Urothelium cell line (cell line): Measurements from ENCODE around the gene GAB3.
"Not testable (repeated sequence)": the region's sequence is repeated elsewhere in the genome, so short reads cannot be mapped to it uniquely, and the experiment has no call there.

ENCODE experiments used
- DNase-seq: peaks from one replicate; pipeline ENCODE4 v3.0.0; 2011; ENCODE audit warnings: low spot score, mixed read lengths
- FAIRE-seq: peaks from 2 replicates; lab custom pipeline; 2011; peaks lifted over from hg19 to GRCh38; lab: Jason Lieb, UNC

The GAB3 gene

DNA sequence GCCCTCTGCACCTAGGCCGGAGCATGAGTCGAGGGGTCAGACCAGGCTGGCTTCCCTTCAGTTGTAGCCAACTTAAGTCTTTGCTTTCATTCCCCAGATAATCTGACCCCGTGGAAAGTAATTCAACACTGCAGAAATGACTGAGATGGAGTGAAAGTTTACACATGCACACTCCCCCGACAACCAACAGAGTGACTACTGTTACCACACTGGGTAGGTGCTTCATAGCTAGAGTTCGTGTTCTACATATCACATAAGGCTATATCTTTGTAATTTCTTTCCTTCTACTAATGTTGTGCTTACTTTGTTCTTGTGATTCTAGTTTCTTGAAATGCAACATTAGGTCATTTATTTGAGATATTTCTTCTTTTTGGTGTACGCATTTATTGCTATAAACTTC, 90.3 kb downstream of the GAB3 start:
- DNase-seq (no peak), FAIRE-seq (no peak)

DNA sequence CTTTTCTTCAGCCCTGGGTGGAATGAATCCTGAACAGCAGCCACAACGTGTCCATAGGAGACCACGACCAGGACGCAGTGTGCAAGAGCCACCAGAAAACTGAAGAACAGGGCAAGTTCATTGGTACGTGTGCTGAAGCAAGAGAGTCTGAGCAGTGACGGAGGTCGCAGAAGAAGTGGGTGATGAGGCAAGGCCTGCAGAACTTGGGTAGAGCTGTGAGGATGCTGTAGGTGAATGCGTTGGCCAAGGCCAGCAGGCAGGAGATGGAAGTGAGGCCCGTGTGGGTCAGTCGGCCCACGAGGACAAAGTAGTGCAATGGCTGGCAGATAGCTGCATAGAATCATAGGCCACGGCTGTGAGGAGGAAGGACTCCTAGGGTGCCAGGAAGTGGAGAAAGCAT, 91.9 kb downstream of the GAB3 start:
- DNase-seq: no peak

DNA sequence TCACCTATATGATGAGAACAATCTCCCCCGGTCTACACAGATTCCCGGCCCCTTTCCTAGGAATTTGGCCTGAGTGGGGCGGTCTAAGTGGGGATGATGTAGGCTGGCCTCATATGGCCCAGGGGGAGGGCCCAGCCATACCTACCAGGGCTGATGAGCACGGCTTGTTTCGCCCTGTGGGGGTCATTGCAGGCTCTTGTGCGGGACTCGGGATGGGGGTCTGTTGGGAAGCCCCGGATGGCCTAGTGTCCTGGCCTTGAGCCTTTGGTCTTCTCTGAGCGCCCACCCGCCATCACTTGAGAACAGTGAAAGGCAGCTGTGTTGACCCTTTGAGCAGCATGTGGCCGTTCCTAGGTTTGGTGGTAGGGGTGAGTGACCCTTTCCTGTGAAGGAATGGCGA, 92.7 kb downstream of the GAB3 start:
- FAIRE-seq (no peak), DNase-seq (no peak)

More for the DNA sequence above, 91.9 kb downstream of the GAB3 start:
- FAIRE-seq: no peak

DNA sequence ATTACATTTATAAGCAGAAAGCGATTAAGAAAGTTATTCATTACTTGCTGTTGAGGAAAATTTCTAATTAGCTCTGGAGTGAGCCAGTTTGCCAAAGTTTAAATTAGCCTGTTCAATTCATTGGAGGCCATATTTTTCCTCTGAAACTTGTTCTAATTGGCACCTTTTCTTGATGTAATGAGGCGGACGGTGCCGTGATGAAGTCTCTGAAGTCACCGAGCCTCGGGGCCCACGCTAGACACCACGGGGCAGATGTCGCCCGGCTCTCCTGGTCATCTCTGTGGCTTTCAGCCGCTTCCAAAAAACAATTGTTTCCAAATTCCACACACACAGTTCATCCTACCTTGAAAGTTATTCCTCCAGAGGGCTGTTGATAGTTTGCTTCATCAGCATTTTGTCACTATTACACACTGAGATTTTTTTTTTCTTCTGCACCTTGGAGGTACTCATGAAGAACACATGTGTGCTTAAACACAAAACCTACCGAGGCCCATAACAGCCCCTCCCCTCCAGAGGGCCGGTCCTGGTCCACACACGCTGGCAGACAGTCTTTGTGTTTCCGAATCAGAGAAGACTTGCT, 93.6 kb downstream of the GAB3 start:
- DNase-seq: no peak

DNA sequence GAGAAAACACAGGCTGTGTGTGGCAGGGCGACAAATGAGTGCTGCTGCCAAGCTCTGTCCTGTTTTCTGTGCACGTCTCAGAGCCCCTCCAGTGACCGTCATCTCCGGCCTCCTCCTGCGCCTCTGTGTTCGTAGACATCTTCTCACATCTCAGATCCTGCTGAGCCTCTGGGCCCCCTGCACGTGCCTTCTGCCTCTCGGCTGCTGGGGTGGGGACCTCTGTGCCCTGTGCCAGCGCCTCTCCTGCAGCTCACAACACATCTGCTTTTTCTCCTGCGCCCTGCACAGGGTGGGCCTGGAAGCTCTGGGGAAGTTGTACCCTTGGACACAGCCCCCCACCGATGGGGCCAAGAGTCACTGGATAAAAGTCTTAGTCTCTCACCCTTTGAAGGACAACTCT, 95.1 kb downstream of the GAB3 start:
- DNase-seq (no peak), FAIRE-seq (no peak)

More for the DNA sequence above, 93.6 kb downstream of the GAB3 start:
- FAIRE-seq: no peak

DNA sequence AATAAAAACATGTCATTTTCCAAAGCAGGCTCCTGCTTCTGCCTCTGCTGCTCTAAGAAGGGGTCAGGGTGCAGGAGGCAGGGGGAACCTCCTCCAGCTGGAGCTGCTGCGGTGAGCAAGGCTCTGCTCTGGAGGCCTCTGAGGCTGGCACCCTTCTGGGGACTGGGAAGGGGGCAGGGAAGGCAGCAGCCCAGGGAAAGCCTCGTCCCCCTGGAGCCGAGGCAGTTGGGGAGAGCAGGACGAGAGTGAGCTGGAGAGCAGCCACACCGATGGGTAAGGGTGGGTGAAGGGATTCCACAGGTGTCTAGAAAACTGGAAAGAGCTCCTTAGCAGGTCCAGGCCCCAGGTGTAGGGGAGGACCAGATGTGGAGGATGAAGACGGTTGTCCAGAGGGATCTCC, 95.5 kb downstream of the GAB3 start:
- FAIRE-seq (no peak), DNase-seq (no peak)

DNA sequence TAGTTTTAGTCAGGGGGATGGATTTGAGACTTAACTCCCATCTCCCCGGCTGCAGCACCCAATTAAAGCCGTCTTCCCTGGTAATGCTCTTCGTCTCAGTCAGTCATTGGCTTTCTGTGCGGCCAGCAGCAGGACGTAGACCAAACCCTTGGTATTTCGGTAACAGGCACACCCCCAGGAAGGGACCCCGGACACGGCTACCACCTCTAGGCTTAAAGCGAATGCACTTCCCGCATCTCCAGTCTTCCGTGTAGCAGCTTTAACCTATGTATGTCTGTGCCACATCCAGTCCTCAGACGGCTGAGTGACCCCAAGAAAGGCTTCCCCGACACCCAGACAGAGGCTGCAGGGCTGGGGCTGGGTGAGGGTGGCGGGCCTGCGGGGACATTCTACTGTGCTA, 96.0 kb downstream of the GAB3 start:
- DNase-seq (no peak), FAIRE-seq (no peak)

DNA sequence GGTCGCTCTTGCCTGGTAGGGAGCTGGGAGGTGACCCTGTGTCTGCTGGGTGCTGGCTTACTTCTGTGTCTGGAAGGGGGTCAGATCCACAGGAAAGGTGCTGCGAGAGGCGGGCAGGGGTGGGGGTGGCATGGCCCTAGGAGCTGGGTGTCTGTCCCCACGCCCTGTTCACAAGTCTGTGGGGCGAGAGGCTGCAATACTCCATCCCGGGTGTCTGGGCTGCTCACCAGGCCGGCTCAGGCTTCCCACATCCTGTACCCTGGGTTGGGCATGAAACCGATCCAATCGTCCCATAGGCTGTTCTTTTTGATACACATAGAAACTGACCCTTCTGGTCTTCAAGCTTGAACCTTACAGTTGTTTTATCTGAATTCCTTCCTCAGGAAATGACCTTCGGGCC, 96.5 kb downstream of the GAB3 start:
- FAIRE-seq: no peak

DNA sequence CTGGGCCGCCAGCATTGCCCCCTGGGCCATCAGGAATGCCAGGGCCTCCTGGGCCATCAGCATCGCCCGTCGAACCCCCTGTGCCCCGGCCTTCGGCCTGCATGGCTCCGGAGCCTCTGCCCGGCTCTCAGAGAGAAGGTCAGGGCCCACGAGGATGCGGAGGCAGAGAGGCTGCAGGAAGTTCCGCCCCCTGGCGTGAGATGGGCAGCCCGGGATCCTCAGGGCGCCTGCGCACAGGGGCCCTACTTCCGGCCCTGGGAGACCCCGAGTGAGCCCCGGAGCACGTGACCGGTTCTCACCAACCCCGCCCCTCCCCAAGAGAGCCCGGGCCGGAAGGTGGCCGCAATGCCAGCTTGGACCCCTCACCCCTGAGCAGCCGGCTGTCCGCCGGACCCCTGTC, 97.5 kb downstream of the GAB3 start, which contains the start of gene CTAG2:
CTAG2 (minus strand) TSS at position 167 of the 400 bp plus-strand sequence; CDS start at position 103, 64 bp downstream.
- not testable (repeated sequence) for DNase-seq, FAIRE-seq

More for the DNA sequence above, 96.5 kb downstream of the GAB3 start:
- DNase-seq: no peak

DNA sequence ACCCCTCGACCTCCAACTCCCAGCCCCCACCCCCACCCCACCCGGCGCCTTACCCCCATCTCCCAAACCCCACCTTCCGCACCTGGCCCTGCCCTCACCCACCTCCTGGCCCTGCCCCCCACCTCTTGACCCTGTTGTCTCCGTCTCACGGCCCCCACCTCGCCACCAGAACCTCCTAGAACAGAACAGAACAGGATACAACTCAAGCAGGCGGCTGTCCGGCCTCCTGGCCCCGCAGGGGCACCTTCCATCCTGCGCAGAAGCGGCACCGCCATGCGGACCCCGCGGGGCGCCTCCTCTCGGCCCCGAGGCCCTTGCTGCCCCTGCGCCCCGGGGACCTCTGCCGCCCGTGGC, 97.9 kb downstream of the GAB3 start:
- no peak for DNase-seq
- no peak for FAIRE-seq

DNA sequence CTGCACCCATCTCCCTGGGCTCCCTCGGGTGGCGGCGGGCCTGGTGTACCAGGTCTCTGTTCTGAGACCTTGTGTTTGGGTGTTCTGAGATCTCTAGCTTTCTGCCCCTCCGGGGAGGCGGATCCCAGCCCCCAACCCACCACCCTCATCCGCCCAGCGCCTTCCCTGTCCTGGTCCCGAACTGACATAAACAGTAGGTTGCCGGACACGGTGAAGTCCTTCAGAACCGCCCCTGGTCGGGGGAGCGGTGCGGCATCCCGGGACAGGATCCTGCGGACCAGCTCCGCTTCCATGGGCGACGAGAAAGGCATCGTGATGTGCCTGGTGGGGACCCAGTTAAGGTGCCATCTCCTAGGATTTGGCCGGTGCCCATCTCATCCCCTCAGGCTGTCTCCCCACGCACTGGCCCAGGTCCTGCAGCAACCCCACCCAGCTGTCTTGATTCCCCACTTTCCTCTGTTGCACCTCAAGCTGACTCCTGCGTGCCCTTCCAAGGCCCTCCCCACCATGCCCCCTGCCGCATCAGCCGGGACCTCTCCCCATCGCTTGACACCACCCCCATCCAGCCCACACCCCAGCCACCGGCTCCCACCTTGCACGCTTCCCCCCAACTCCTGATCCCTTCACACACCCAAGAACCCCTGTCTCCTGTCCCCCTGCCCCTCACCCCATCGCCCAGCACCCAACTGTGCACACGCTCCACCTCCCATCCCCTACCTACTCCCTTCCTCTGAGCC, 98.4 kb downstream of the GAB3 start:
- FAIRE-seq: no peak
- no peak for DNase-seq

DNA sequence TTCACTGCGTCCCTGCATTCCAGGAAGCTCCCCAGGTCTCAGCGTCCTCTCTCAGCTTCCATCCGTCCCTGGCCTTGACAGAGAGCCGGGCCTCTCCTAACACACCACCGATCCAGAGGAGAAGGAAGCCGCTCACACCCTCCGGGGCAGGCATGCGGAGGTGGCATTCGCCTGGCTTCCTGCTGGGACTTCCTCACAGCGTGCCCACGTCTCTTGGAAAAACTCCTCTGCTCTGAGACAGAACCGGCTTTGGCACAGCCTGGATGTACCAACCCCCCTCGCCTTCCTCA, 100.7 kb downstream of the GAB3 start:
- DNase-seq (no peak), FAIRE-seq (no peak)

DNA sequence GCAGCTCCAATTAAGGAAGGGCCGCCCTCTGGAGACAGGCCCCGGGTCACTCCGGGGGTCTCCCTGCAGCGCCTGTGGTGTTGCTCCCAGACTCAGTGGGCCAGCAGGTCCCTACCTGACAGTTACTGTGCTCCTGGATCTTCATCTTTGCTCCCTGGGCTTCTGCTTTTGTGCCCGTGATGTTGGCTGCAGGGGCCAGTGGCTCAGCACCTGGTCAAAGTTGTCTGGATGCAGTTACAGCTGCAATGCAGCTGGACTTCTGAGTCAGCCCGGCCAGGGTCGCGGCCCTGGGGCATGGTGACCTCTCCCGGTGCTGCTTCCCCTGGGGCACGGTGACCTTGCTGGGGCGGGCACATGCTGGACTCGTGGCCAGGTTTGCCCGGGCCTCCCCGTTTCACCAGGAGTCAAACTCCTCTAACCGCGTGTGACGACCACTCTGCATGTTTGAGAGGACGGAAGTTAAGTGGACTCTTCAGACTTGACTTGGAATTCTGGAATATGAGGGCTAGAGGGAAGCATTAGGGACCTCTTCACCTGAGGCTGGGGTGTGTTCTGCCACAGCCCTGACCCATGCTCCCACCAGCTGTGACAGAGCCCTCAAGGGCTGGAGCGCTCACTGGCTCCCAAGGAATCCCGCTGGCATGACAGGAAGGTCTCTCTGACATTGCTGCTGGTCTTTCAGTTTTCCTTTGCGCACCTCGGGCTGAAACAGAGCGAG, 101.2 kb downstream of the GAB3 start:
- FAIRE-seq (no peak), DNase-seq (no peak)

DNA sequence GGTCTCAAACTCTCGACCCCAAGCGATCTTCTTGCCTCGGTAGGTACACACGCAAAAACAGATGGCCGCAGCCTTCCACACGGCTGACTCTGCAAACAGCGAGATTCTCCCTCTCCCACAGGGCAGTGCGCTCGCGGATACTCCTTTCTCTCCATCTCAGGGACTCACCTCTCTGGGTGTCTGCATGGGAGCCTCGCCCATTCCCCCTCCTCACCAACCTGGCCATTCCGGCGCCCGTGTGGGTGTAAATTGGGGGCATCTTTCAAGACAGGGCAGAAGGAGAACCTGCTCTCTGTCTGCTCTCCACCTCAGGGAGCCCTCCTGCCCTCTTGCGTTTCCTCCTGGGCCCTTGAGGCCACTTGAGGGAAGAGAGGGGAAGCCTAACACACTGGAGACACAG, 101.9 kb downstream of the GAB3 start:
- DNase-seq: no peak
- FAIRE-seq: no peak

DNA sequence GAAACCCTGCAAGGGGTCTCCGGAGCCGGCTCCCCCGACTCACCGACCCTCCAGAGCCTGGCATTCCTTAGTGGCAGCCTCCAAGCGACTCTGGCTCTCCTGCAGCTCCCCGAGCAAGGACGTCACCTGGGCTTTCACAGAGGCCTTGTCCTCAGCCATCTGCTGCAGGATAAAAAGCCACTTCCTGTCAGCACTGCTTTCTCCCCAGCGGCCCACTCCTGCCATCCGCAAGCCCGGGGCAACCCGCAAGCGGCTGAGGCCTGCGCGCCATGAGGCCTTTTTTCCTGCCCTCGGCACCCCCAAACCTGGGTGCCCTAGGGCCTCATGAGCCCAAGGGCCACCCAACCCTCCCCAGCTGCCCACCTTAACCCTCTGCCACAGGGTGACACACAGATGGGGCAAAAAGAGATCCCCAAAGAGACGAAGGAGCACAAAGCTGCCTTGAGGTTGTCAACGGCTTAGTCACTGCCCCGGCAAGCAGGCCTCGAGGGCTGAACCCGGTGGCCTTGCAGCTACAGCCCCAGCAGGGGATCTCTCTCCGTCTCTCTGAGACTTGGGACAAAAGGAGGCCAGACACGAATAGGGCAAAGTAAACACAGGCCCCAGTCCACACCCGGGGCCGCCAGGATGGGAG, 105.0 kb downstream of the GAB3 start:
- not testable (repeated sequence) for FAIRE-seq, DNase-seq

DNA sequence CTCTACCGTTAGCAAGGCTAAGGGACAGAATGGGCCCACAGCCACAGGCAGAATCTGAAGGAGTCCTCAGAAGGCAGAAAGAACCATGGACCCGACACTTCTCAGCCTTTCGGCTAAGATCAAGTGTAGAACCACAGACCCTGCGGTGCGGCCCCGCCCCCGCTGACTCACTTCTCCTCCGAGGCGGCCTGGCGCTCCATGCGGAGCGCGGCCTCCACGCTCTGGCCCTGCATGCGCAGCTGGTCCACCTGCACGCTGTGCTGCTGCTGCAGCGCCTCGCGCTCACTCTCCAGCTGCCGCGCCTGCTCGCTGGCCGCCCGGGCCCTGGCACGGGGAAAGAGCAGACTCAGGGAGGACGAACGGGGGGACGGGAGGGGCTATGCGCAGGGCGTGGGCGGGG, 107.2 kb downstream of the GAB3 start:
- not testable (repeated sequence) for FAIRE-seq, DNase-seq

DNA sequence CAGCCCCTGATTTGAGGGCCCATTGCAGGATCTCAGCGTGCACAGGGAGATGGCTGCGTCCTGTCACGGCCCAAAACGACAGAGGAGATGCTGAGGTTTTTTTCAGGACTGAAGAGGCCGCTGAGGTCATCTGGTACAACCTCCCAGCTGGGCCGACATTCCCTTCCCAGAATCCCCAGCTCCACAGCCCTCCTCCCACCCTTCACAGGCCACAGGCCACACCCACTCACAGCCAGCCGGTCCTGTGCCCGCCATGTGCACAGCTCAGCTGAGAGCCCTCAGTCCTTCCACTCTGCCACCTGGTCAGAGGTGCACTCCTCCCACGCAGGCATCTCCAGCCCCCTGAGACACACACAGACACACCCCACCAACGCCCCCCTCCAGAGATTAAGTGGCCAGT, 109.1 kb downstream of the GAB3 start:
- not testable (repeated sequence) for FAIRE-seq, DNase-seq

DNA sequence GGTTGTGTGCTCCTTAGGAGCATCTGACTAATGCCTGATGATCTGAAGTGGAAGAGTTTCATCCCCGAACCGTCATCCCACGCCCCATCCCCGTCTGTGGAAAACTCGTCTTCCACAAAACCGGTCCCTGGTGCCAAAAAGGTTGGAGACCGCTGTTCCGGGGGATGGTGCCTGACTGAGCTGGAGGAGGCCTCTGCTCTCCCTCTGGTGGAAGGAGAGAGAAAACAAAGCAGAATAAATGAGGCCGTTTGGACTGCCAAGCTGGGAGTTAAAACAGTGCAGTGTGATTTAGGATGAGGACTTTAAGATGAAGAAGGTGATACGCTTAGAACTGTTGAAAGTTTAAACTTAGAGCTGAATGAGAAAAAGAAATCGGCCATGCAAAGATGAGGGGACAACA, 117.2 kb downstream of the GAB3 start:
- FAIRE-seq, DNase-seq: not testable (repeated sequence)

DNA sequence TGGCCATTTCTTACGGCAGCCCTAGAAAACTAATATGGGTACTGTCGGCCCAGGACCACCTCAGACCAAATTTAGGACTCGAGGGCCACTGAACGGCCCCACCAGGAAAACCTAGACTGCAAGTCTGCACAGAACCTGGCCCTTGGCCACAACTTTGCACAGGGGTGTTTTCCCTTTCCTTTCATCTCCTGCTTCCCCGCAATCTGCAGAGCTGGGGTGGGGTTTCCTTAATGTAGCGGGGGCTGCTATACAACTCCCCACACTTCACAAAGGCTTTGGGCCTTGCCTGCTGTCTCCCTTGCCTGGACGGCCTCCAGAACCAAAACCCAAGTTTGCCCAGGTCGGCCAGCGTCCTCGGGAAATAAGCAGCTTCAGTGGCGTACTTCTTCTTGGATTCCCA, 119.9 kb downstream of the GAB3 start:
- not testable (repeated sequence) for DNase-seq, FAIRE-seq

DNA sequence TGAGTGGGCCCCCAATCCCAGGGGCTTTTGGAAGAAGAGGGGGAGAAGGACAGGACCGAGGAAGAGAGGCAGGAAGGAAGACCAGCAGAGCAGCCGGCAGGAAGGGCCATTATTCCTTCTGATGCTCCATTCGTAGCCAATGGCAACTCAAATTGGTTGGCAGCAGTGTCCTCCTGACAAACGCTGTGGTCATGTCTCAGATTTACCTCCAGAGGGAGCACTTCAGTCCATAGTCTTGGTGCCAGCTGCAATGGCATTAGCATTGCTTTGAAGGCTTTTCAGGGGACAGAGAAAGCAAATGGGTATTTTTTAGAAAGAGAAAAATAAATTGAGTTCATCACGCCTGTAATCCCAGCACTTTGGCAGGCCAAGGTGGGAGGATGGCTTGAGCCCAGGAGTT, 121.9 kb downstream of the GAB3 start:
- not testable (repeated sequence) for FAIRE-seq

More for the DNA sequence above, 121.9 kb downstream of the GAB3 start:
- DNase-seq: not testable (repeated sequence)
